GM23248 (cell line): ENCODE data around the gene TMTC1.

Experiments used
- EZH2 ChIP-seq: fragments of 200-600 bp; sonication (generic); IDR thresholded peaks from 2 replicates; pipeline ENCODE4 v1.6.1; 2018; ENCODE audit warnings: antibody characterized with exemption, mild to moderate bottlenecking; ENCODE audit not compliant: insufficient read depth, poor library complexity, severe bottlenecking
- EZH2phosphoT487 ChIP-seq: fragments of 200-600 bp; sonication (generic); IDR thresholded peaks from 2 replicates; pipeline ENCODE4 v1.6.1; 2018; ENCODE audit warnings: antibody characterized with exemption, moderate library complexity, mild to moderate bottlenecking, low read depth; ENCODE audit not compliant: insufficient read depth

- TF ChIP-seq EZH2: no peak
- TF ChIP-seq EZH2phosphoT487: no peak
Observed at GRCh38 chr12:29676676-29677075, 107.1 kb downstream of the TMTC1 start.
